WERI-Rb-1 (cell line): ENCODE measurements around the gene MED22.

Experiments used
- DNase-seq: peaks from one replicate; pipeline ENCODE4 v3.0.0-alpha.2; 2020
- H3K27ac ChIP-seq: fragments of 250-450 bp; sonication (Bioruptor Pico); 2 replicates; pipeline ENCODE4 v1.5.1; 2020; ENCODE audit warnings: mild to moderate bottlenecking, moderate library complexity
- H3K27me3 ChIP-seq: fragments of 250-450 bp; sonication (Bioruptor Pico); 2 replicates; pipeline ENCODE4 v1.5.1; 2021; ENCODE audit warnings: mild to moderate bottlenecking, low read depth, moderate library complexity; ENCODE audit not compliant: insufficient read depth, severe bottlenecking
- H3K36me3 ChIP-seq: fragments of 250-450 bp; sonication (Bioruptor Pico); 2 replicates; pipeline ENCODE4 v1.5.1; 2020; ENCODE audit warnings: mild to moderate bottlenecking, moderate library complexity
- H3K4me3 ChIP-seq: 2 replicates; pipeline ENCODE4 v1.5.1; 2011; ENCODE audit warnings: low read depth, mild to moderate bottlenecking, control low read depth, low read length
- H3K9me3 ChIP-seq: fragments of 250-450 bp; sonication (Bioruptor Pico); 2 replicates; pipeline ENCODE4 v1.5.1; 2021; ENCODE audit warnings: mild to moderate bottlenecking, moderate library complexity; ENCODE audit not compliant: severe bottlenecking
- CTCF ChIP-seq: IDR thresholded peaks from 2 replicates; pipeline ENCODE4 v1.5.1; 2011; ENCODE audit warnings: low read depth, mild to moderate bottlenecking, control low read depth, inconsistent platforms, low read length

The MED22 gene

DNA sequence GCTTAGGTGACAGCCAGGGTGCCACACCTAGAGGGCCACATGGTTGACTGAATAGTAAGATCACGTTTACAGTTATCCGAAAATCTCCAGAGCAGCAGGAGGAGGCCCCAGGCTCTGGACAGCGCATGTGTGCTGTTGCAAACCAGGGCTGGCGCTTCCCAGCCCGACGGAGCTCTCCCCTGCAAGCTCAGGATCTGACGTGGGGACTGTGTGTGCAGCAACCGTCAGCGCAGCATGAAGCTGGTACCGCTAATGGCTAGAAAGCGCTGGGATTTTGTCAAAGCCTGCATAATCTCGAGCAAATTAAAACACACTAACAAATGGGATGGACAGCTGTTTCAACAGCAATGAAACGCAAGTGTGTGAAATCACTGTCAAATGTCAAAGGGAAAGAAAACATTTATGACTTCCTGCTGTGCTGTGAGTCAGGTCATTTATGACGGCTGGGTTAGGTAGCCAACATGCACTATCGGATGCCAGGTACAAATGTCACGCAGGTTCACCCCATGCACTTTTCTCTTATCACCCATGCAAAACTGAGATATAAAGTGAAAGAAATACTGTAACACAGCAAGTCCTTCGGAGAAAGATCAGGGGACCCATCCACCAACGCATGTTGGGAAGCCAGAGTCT, 20.4 kb upstream of the MED22 start:
- no peak overlapping the region for H3K27ac ChIP-seq

DNA sequence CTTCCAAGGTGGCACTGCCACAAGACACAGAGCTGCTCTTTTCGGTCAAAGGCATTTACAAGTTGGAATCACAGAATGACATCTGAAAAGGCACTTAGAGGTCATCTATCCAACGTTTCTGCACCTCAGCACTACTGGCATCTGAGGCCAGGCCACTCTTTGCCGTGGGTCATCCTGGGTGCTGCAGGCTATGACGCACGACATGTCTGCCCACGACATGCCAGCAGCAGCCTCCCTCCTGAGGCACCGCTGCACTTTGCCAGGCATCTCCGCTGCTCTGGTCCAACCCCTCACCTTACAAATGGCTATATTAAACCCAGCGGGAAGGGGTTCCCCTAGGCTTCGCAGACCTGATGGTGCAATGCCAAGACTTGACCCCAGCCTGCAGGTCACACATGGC, 19.8 kb upstream of the MED22 start:
- no peaks in the 10 kb centered on the region for H3K9me3 ChIP-seq
- H3K27me3 ChIP-seq, result no peaks in the 10 kb centered on the region
- TF ChIP-seq CTCF, result no peak
- no peak overlapping the region for H3K27ac ChIP-seq
- no peak for DNase-seq
- no peak overlapping the region for H3K4me3 ChIP-seq
- peaks cover 74% of the 10 kb centered on the region for H3K36me3 ChIP-seq

More for the DNA sequence above, 20.4 kb upstream of the MED22 start:
- DNase-seq, result no peak
- Histone ChIP-seq H3K9me3 (no peaks in the 10 kb centered on the region), H3K36me3 (peaks cover 74% of the 10 kb centered on the region), H3K4me3 (no peak overlapping the region), H3K27me3 (no peaks in the 10 kb centered on the region)
- no peak for TF ChIP-seq CTCF

DNA sequence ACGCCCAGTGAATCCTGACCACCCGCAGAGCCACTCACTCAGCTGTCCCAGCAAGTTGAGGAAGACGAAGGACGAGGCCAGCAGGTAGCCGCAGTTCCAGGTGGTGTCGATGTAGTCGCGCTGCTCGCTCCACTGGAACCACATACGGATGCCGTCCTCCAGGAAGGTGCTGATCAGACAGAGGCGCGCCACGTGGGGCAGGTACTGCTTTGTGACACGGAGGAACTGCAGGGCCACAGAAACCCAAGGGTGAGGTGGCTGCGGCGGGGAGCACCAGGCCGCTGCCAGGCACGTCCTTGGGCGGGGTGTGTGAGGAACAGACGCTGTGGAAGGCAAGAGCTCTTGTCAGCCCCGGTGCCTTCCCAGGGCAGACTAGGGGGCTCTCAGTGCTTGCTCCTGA, 19.3 kb upstream of the MED22 start:
- DNase-seq, result no peak
- H3K27me3 ChIP-seq, result no peaks in the 10 kb centered on the region
- peaks cover 74% of the 10 kb centered on the region for H3K36me3 ChIP-seq
- no peak for TF ChIP-seq CTCF
- no peak overlapping the region for H3K27ac ChIP-seq
- H3K4me3 ChIP-seq, result no peak overlapping the region
- no peaks in the 10 kb centered on the region for H3K9me3 ChIP-seq

DNA sequence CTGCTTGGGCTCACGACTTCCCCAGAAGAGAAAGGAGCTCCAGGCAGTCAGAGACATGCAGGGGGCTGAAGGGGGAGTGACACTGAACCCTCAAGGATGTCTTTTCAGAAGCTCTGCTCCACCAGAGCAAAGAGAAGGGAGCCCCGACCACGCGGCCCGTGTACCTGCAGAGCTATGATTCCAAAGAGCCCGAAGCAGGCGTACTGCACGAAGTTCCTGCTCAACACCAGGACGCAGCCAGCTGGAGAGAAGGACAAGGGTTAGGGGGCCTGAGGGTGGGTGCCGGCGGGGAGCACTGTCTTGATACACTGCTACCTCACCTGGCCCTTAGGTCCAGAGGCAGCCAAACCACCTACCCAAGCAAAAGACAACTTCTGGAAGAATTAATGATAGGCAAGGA, 18.5 kb upstream of the MED22 start:
- no peak overlapping the region for H3K27ac ChIP-seq
- DNase-seq, result no peak
- H3K4me3 ChIP-seq, result no peak overlapping the region
- H3K27me3 ChIP-seq, result no peaks in the 10 kb centered on the region
- no peaks in the 10 kb centered on the region for H3K9me3 ChIP-seq
- TF ChIP-seq CTCF, result no peak
- peaks cover 80% of the 10 kb centered on the region for H3K36me3 ChIP-seq

- no peak for TF ChIP-seq CTCF
- Histone ChIP-seq H3K27me3 (no peaks in the 10 kb centered on the region), H3K9me3 (no peaks in the 10 kb centered on the region), H3K36me3 (peaks cover 84% of the 10 kb centered on the region), H3K27ac (peak overlapping the region; percentile 68), H3K4me3 (no peak overlapping the region)
- DNase-seq, result no peak
Observed at GRCh38 chr9:133362359-133363044, 14.6 kb upstream of the MED22 start.
